DMS153 treated with DMSO at 0.1 percent for 48 hours (cell line): ENCODE measurements around the gene HACD3.
"Not testable (repeated sequence)": the region's sequence is repeated elsewhere in the genome, so short reads cannot be mapped to it uniquely, and the experiment has no call there.

ENCODE experiments used
- DNase-seq: peaks from one replicate; lab custom pipeline; 2025; ENCODE audit not compliant: unreplicated experiment; lab: John Stamatoyannopoulos, UW

HACD3 gene

DNA sequence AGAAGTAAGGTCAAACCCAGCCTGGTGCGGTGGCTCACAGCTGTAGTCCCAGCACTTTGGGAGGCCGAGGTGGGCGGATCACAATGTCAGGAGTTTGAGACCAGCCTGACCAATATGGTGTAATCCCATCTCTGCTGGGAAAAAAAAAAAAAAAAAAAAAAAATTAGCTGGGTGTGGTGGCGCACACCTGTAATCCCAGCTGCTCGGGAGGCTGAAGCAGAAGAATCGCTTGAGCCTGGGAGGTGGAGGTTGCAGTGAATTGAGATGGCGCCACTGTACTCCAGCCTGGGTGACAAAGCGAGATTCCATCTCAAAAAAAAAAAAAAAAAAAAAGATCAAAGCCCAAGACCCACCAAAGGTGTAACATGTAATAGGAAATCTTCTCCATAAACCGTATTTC, 19.0 kb downstream of the HACD3 start:
- DNase-seq = not testable (repeated sequence)

DNA sequence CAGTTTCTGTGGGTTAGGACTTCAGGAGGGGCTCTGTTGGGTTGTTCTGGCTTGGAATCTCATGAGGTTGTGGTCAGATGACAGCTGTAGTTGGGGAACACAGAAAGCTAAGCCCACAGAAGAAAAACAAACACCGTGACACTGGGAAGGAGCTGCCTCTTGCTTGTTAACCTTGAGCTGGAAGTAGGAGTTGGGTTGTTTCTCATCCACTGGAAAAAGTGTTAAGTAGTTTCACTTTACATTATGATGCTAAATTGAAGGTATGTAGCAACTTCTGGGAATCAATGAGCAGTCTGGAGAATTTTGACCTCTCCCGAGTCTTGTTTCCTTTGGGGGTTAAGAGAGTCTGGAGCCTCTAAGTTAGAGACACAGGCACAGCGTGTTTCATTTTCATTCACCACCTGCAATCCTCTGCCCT, 20.4 kb downstream of the HACD3 start:
- no peak for DNase-seq

DNA sequence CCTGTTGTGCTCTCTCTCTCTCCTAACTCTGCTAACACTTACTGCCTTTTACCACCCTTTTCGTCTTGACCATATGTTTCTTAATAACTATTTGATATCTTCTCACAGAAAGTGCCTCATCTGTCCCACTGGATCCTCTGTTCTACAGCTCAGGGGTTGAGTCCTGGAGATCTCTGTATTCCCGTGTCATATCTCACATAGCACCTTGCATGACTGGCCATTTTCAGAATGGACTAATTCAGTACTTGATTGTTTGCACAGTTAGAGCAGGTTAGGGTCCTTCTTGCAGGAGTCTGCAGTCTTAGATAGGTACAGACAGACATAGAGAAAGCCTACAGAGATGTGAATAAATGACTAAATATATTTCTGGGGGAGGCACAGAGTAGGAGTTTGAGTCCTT, 20.9 kb downstream of the HACD3 start:
- DNase-seq = no peak

DNA sequence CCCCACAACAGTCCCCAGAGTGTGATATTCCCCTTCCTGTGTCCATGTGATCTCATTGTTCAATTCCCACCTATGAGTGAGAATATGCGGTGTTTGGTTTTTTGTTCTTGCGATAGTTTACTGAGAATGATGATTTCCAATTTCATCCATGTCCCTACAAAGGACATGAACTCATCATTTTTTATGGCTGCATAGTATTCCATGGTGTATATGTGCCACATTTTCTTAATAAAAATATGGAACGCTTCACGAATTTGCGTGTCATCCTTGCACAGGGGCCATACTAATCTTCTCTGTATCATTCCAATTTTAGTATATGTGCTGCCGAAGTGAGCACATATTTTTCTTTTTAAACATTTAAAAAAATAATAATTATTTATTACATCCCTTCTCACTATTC, 22.6 kb downstream of the HACD3 start:
- DNase-seq = not testable (repeated sequence)

DNA sequence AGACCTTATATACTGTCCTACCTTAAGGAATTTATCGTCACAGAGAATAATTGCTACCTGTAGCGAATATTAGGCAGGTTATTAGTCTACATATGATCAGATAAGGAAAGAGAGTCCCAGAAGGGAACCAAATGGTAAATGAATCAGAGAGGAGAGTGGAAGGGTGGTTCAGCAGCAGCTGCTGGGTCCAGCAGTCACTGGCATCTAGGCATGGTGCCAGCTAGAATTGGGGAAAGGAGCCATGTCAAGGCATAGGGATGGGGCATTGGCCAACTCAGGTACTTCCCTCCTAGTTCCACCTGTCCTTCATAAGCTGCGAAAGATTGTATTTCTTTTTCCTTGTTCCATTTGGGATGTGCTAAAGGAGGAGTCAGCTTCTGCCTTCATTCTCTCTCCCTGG, 23.4 kb downstream of the HACD3 start:
- DNase-seq = no peak

DNA sequence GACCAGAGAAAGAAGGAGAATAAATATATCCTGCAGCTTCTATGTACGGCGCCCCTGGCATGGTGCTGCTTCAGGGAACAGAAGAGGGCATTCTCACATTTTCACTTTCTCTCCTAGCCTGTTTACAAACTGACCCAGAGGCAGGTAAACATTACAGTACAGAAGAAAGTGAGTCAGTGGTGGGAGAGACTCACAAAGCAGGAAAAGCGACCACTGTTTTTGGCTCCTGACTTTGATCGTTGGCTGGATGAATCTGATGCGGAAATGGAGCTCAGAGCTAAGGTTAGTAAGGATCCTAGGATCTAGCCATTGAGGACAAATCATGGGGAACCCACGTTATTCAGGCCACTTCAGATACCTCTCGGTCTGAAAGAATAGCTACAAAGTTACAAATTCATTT, 26.4 kb downstream of the HACD3 start:
- no peak for DNase-seq

DNA sequence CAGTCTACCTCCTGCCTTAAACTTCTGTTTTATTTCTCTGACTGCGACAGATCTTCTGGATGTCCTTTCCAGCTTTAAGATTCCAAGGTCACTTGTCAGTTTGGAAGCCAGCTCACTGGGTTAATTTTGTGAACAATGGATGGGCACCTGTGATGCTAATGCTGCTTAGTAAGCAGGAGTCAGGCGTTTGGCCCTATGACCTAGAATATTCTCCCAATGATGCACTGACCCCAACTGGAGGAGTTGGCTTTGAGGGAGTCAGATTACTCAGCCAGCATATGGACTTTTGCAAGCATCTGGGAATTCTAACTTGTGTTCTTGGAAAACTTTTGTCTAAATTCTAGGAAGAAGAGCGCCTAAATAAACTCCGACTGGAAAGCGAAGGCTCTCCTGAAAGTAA, 28.1 kb downstream of the HACD3 start:
- no peak for DNase-seq

DNA sequence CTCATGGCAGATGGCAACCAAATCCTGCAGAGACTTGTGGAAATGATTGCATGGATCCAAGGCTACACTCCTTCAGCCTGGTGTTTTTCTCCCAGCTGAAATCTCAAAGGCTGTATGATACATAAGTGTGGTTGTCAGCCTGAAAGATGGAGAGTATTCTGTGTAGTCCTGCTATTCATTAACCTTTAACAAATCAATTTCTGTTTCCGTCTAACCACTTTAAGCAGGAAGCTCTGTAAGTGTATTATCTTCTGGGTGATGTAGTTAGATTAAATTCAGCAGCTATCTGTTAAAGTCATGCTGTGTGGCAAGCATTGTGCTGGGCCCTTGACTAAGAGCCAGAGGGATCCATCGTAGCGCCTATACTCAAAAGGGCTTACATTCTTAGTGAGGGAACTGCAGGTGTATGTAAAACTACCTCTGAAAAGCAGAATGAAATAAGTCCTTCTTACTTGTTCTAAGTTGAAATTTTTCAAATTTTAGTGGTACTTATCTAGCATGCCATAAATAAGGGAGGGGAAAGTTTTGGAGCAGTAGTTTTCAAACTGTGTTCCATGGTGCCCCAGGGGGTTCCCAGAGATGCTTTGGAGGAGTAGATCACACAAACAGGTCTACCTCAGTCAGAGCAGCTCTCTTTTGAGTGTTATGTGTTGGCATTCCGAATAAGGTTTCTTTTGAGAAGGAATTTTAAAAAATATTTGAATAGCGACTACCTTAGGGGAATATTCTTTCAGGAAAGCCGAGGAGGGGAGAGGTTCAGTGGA, 28.9 kb downstream of the HACD3 start:
- no peak for DNase-seq

DNA sequence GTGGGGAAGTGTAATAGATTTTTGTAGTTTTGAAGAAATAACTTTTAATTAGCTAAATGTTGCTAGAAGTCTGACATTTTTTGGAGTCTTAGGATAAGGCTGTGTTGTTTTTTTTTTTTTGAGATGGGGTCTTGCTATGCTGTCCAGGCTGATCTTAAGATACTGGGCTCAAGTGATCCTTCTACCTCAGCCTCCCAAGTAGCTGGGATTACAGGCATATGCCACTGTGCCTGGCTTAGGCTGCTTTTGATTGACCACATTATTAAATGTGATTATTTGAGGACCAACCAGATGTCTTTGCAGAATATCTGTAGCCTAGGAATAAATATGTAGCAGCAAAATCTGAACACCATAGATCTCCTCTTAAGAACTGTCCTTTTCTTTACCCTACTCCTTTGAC, 29.7 kb downstream of the HACD3 start:
- DNase-seq = no peak

DNA sequence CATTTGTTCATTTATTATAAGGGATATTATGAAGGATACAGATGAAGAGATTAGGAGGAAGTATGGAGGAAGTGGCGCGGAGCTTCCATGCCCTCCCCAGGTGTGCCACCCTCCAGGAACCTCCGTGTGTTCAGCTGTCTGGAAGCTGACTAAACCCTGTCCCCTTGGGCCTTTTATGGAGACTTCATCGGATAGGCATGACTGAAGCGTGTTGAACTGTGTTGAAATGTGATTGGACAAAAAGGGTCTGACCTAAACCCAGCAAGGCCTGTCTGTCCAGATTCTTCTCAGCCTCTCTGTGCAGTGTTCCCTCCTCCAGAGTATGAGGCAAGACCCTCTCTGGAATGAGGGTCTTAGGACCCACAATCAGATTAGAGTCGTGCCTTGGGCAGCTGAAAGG, 31.7 kb downstream of the HACD3 start:
- no peak for DNase-seq

DNA sequence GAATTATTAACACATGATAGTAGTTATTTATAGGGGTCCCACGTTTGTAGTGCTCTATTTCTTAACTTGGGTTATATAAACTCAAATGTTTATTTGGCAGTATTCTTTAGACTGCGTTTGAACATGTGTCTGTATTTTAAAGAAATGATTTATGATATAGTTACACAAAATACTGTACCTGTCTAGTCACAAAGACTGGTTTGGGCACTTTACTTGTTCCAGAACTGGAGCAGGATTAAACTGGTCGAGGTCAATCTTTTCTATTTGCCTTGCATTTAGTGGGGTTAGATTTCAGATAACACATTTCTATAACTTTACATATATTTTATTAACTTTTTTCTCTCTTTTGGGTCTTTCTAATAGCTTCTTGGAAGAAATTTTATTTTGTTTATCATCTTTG, 39.5 kb downstream of the HACD3 start:
- DNase-seq = no peak

DNA sequence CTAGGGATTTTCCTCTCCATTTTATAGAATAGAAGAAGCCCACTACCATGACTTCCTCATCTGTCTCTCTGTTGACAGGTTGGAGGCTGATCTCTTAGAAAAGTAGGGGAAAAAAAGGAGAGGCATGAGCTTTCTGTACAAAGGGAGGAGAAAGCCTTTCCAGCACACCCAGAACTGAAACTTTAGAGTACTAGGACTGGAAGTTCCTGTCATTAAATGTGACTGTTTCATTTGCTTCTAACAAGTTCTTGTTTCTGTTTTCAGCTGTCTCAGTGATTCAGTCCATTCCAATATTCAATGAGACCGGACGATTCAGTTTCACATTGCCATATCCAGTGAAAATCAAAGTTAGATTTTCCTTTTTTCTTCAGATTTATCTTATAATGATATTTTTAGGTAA, 41.7 kb downstream of the HACD3 start:
- no peak for DNase-seq

DNA sequence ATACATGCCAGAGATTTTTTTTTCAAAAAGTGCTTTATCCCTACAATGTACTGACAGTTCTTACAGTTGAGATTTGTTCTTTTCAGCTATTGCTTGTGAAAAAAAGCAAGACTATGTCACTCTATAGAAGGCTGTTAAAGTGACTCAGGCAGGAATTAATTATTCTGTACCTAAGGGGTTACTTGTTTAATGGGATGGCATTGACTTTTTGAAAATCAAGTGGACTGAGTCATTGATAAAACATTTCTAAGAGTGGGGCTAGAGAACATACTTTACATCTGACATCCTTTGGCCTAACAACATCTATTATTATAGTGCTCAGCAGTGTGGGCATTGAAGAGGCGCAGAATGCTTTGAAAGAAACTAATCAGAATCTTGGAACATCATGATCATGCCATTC, 46.4 kb downstream of the HACD3 start:
- no peak for DNase-seq

DNA sequence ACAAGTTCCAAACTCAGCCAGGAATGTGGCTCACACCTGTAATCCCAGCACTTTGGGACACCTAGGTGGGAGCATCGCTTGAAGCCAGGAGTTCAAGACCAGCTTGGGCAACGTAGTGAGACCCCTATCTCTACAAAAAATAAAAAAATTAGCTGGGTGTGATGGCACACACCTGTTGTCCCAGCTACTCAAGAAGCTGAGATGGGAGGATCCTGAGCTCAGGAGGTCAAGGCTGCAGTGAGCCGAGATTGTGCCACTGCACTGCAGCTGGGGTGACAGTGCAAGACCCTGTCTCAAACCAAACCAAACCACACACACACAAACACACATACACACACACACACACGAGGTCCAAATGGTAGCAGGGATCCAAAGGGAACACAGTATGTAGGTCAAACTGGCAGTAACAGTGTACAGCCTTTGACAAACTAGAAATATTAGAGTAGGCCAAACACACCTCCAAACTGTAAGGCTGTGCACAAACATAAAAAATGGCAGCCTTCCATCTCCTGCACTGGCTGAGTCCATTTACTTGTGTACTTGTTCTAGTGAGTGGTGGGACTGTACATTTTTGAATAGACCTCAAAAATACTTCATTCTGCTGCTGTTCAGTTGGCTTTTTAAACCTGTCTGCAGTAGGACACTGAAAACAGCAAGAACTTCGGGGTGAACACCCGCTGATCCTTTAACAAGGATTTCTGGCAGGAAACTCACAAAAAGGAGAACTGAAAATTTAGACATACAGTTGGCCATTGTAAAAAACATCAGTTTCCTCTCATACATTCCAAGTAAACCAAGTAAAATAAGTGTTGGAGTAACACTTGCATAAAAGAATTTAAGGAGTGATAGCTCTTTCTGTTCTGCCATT, 47.1 kb downstream of the HACD3 start:
- no peak for DNase-seq

DNA sequence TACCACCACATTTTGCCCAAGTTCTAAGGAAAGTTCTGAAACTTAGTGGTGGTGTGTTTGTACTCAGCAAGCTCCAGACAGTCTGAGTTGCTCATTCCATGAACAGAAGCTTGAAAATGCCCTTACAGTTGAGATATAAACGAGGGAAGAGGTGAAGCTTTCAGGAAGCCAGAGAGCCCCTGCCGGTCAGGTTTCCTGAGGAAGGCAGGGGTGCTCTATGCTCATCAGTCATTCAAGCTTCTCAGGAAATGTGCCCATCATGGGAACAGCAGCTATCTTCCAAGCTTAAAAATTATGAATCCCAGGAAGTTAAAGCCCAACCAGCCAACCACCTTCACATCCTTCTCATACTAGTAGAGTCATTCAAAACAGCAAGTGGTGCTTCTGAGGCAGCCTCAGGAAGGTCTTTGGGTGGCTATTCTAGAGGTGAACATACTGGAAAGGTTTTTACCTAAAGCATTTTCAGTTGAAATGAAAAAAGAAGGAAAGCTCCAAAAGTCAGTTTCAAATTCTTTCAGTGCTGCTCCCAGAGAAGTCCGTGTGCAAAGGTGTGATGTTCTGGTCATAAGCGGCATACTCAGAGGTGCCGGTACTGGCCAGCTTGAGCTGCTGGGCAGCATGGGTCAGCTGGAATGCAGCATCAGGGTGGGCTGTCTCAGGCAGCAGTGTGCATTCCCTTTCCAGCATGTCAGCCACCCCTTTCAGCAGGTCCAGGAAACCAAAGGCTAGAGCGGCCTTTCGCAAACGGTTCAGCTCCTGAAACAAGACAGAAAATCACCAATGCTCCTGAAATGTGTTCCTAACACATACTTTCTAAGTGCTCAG, 48.9 kb downstream of the HACD3 start:
- no peak for DNase-seq

DNA sequence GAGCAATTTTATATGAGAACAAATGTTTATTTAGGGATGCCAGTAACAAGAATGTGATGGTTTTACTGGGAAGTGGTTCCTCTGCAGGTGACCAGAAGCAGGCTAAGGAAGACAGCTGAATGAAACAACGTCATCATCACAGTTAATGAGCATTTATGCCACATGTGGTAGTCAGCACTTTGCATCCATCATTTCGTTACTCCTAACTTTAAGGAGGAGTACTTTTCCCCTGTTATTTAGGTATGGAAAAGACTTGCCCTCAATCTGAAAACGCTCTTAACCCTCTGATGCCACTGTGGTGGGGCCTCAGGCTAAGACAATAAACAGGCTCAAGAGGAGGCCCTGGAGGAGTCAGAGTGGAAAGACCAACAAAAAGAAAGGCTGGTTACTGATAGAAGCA, 49.5 kb downstream of the HACD3 start:
- DNase-seq = no peak

DNA sequence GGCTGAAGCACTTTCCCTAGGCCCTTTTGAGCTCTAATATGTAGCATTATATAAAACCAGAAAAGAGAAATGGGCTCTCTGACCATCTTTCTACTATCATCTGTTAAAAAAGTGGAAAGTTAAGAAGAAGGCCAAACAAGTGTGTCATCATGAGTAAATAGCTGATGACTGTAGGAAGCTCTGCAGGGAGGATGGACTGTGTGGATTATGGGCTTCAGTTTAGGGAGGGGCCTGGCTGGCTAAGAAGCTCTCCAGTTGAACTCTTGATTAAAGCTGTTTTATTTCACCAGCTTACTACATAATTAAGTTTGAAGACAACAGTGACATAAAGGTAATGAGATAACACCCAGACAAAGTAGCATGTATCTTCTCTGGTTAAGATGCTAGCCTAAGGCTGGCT, 50.0 kb downstream of the HACD3 start:
- no peak for DNase-seq

DNA sequence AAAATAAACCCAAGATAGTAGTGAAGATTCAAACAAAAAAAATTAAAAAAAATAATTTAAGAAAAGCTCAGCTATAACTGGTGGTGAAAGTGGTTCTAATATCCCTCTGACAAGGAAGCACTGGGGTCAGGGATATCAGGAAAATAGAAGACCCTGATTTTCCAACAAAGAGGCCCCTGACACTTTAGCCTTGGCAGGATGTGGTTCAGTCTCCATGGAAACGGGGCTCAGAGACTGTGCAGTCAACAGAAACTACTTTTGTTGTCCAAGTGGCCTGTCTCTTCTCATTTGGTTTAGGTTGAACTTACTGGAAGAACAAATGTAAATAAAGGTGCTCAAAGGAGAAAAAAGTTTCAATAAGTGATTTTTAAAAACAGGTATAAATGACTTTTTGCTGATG, 53.4 kb downstream of the HACD3 start:
- no peak for DNase-seq

DNA sequence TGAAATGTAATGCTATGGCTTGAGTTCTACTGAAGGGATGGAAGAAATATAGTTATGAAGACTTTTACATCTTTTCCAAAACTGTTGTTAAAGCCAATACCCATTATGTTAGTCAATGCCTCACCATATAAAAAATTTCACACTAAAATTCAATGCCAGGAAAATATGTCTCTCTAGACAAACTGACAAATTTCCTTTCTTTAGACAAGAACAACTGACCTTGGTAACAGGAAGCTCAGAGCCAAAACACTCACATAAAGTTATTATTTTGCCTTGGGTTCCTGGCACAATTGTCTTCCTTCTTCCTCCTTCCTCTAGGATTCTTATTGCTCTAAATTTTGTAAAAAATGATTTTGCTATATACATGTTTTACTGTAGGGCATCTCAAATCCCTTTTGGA, 54.0 kb downstream of the HACD3 start:
- DNase-seq = no peak

DNA sequence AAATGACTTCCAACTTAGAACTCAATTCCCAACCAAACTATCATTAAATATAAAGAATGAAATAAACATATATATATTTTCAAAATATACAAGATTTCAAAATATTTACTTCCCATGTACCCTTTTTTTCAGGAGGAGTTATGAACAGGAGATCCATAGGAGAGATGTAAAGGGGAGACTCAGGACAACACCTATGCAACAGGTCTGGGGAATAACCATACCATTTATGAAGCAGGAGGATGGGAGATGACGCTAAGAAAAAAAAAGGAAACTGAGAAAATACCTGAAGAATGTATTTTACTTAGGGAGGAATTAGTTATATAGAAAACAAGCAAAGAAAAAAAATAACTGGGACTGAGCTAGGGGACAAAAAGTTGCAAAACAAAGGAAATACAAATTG, 56.8 kb downstream of the HACD3 start:
- no peak for DNase-seq

DNA sequence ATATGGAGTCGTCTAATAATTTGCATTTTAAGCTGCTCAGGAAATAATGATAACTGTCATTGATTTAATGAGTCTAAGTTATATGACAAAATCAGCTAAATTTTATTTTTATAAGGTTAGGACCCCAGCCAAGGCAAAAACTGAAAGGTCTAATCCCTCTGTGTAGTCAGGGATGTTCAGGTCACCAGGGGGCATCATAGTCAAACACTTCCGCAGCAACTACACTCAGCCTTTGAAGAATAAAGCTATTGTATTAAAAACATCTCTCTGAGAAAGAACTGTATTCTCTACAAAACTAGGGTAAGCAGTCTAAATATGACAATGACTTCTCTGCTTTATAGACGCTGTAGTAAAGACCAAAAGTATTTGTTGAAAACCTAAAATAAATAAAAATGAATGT, 65.7 kb downstream of the HACD3 start:
- DNase-seq = no peak

DNA sequence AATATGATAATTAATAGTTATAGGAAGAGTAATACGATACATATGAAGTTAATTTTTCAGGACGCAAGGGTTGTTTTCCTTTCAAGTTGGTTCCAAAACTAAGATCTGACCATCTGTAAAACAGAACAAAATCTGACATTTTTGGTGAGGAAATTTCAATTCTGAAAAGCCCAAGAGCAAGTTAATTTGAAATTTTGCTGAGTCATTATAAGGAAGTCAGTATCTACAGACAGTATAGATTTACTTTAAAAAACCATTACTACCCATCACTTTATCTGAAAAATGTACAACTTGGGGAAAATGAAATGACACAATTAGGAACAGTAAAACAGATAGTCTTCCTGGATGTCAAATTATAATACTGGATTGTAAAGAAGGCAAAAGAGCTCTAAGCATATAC, 68.2 kb downstream of the HACD3 start:
- DNase-seq = no peak
